SK-N-SH treated with all-trans-retinoic acid at 6 μM for 48 hours (cell line): ENCODE data around the gene RALB.

Experiments used
- ATAC-seq: fragments of 200-7000 bp; cut with Tn5 transposase; 3 replicates; pipeline ENCODE4 v1.9.1; 2020; ENCODE audit warnings: mild to moderate bottlenecking, moderate library complexity
- ARNTL ChIP-seq: fragments of 450-650 bp; formaldehyde crosslinking; IDR thresholded peaks from 2 replicates; pipeline ENCODE4 v1.5.0; 2020; ENCODE audit warnings: low read depth, mild to moderate bottlenecking, moderate library complexity, borderline replicate concordance
- BACH2 ChIP-seq: fragments of 250-450 bp; sonication (Bioruptor Pico); IDR thresholded peaks from 2 replicates; pipeline ENCODE4 v1.9.0; 2021; ENCODE audit warnings: mild to moderate bottlenecking, borderline replicate concordance
- CSDC2 ChIP-seq: fragments of 250-450 bp; sonication (Bioruptor Pico); IDR thresholded peaks from 2 replicates; pipeline ENCODE4 v1.5.0; 2020; ENCODE audit warnings: mild to moderate bottlenecking, moderate library complexity
- ESRRG ChIP-seq: fragments of 250-450 bp; sonication (Bioruptor Pico); IDR thresholded peaks from 2 replicates; pipeline ENCODE4 v1.6.1; 2021; ENCODE audit warnings: mild to moderate bottlenecking
- GLIS3 ChIP-seq: fragments of 250-450 bp; sonication (Bioruptor Pico); IDR thresholded peaks from 2 replicates; pipeline ENCODE4 v1.5.0; 2020; ENCODE audit warnings: mild to moderate bottlenecking, moderate library complexity
- OSR1 ChIP-seq: fragments of 250-450 bp; sonication (Bioruptor Pico); IDR thresholded peaks from 2 replicates; pipeline ENCODE4 v1.8.0; 2022; ENCODE audit warnings: moderate library complexity, mild to moderate bottlenecking, inconsistent platforms
- PPARA ChIP-seq: fragments of 250-450 bp; sonication (Bioruptor Pico); IDR thresholded peaks from 2 replicates; pipeline ENCODE4 v1.5.0; 2020; ENCODE audit warnings: mild to moderate bottlenecking, borderline replicate concordance
- RARB ChIP-seq: fragments of 250-450 bp; sonication (Bioruptor Pico); IDR thresholded peaks from 2 replicates; pipeline ENCODE4 v1.8.0; 2021; ENCODE audit warnings: mild to moderate bottlenecking, moderate library complexity
- SNAI2 ChIP-seq: fragments of 250-450 bp; sonication (Bioruptor Pico); IDR thresholded peaks from 2 replicates; pipeline ENCODE4 v1.5.0; 2020; ENCODE audit warnings: mild to moderate bottlenecking, moderate library complexity
- TOX ChIP-seq: fragments of 250-450 bp; sonication (Bioruptor Pico); IDR thresholded peaks from 2 replicates; pipeline ENCODE4 v1.8.0; 2021; ENCODE audit warnings: mild to moderate bottlenecking, moderate library complexity, borderline replicate concordance
- ZC3H10 ChIP-seq: fragments of 250-450 bp; sonication (Bioruptor Pico); IDR thresholded peaks from 2 replicates; pipeline ENCODE4 v1.5.1; 2021; ENCODE audit warnings: mild to moderate bottlenecking, moderate library complexity
- ZFP30 ChIP-seq: fragments of 450-650 bp; formaldehyde crosslinking; IDR thresholded peaks from 2 replicates; pipeline ENCODE4 v1.5.0; 2022; ENCODE audit warnings: mild to moderate bottlenecking, moderate library complexity
- ZNF565 ChIP-seq: fragments of 450-650 bp; formaldehyde crosslinking; conservative IDR thresholded peaks from 2 replicates; pipeline ENCODE4 v1.5.0; 2020; ENCODE audit warnings: low read depth, mild to moderate bottlenecking, moderate library complexity
- ZNF70 ChIP-seq: fragments of 450-650 bp; formaldehyde crosslinking; IDR thresholded peaks from 2 replicates; pipeline ENCODE4 v1.5.0; 2020; ENCODE audit warnings: mild to moderate bottlenecking, moderate library complexity
- ZNF8 ChIP-seq: fragments of 450-650 bp; formaldehyde crosslinking; IDR thresholded peaks from 2 replicates; pipeline ENCODE4 v1.5.0; 2020; ENCODE audit warnings: mild to moderate bottlenecking, moderate library complexity
- TF ChIP-seq, protein P1 (sequence below): fragments of 250-450 bp; sonication (Bioruptor Pico); IDR thresholded peaks from 2 replicates; pipeline ENCODE4 v1.5.1; 2021; ENCODE audit warnings: mild to moderate bottlenecking, moderate library complexity
- TF ChIP-seq, protein P2 (sequence below): fragments of 250-450 bp; sonication (Bioruptor Pico); IDR thresholded peaks from 2 replicates; pipeline ENCODE4 v1.5.0; 2020; ENCODE audit warnings: mild to moderate bottlenecking, moderate library complexity
- TF ChIP-seq, protein P3 (sequence below): fragments of 250-450 bp; sonication (Bioruptor Pico); IDR thresholded peaks from 2 replicates; pipeline ENCODE4 v1.8.0; 2021; ENCODE audit warnings: low read depth, mild to moderate bottlenecking, moderate library complexity, borderline replicate concordance
- TF ChIP-seq, protein P4 (sequence below): fragments of 250-450 bp; sonication (Bioruptor Pico); IDR thresholded peaks from 2 replicates; pipeline ENCODE4 v1.5.1; 2020; ENCODE audit warnings: low read depth, mild to moderate bottlenecking, moderate library complexity
- TF ChIP-seq, protein P5 (sequence below): fragments of 250-450 bp; sonication (Bioruptor Pico); IDR thresholded peaks from 2 replicates; pipeline ENCODE4 v1.8.0; 2020; ENCODE audit warnings: mild to moderate bottlenecking, moderate library complexity, borderline replicate concordance

RALB gene

DNA sequence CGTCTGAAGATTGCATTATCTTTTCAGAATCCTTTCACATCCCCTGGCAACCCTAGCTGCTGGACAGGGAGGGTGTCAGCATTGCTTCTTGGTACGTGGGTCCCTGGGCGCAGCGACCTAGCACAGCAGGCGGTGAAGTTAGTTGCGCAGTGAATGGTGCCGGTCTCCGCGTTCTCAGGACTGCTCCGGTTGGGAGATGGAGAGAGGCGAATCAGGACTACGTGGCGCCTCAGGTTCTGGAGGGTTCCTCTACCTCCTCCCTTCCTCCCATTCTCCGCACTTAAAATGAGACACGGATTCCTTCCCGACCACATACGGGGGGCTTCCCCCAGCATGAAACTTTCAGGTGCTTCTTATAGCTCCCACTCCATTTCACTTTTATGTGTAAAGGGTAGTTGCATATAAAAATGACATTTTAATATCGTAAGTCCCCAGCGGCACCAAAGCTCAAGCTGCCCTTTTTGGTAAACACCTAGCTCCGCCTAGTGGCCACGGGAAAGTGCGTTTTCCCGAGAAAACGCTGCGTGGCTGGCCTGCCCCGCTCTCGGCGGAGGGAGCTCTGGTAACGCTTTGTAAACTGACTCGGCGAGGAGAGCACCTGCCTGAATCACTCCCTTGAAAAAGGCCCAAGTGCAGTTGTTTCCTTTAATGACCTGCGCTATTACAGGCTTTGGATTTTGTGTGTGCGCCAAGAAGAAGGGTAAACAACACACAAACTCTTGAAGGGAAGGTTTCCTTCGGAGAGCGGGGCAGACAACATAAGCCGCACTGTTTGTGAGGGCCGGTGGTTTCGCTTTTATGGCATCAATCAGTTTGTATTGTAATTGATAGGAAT is 60.4 kb downstream of the RALB start:
- TF ChIP-seq GLIS3 (CRISPR knock-in tag) = no peak
- peak; percentile 41; the same call in 1 of the 2 replicates for TF ChIP-seq ZNF8 (CRISPR knock-in tag)
- TF ChIP-seq, all 23 proteins: peak for 1
- peak; percentile 94 for ATAC-seq

DNA sequence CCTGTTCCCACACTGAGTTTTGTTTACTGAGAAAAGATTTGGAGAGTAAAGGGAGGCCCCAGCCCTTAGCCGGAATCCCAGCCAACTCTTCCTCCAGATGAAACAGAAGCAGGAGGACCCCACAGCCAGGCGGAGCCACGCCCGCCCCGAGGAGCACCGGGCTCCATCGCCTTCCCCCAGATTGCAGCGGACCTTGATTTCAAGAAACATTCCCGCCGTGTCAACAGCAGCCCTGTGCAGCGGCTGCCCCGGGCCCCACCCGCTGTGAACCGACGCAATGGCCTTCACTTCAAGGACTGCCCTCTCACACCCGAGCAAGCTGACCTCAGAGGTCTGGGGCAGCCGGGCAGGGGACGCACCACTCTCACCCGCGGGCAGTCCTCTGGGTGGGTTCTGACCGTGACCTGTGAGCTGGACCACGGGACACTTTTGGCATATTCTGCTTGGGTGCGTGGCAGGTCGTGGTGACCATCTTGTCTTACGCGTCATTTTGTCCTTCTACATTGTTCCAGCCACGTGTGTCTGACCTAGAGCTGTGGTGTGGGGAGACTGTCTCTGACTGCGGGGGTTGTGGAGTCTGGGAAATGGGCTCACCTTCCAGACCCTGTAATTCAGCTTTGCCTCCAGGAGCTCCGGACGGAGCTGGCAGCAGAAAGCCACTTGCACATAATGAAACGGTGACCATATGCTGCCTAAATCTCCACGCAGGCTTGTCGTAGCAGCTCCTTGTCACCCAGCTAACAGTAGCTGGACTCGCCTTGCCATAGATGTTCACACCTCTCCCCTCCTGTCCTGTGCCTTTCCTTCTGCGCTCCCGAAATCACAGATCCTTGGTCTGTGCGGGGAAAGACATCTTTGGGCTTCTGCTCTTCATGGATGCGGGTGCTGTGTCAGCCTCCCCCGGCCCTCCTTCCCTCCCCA is 61.3 kb downstream of the RALB start:
- no peak; the same call in 2 of the 3 replicates for ATAC-seq

More for the DNA sequence above, 61.3 kb downstream of the RALB start:
- no peak for TF ChIP-seq ZNF565 (CRISPR knock-in tag)
- TF ChIP-seq CSDC2 (CRISPR knock-in tag) = no peak
- TF ChIP-seq, protein P1, sequence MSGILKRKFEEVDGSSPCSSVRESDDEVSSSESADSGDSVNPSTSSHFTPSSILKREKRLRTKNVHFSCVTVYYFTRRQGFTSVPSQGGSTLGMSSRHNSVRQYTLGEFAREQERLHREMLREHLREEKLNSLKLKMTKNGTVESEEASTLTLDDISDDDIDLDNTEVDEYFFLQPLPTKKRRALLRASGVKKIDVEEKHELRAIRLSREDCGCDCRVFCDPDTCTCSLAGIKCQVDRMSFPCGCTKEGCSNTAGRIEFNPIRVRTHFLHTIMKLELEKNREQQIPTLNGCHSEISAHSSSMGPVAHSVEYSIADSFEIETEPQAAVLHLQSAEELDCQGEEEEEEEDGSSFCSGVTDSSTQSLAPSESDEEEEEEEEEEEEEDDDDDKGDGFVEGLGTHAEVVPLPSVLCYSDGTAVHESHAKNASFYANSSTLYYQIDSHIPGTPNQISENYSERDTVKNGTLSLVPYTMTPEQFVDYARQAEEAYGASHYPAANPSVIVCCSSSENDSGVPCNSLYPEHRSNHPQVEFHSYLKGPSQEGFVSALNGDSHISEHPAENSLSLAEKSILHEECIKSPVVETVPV (CRISPR knock-in tag) = no peak
- TF ChIP-seq, protein P2, sequence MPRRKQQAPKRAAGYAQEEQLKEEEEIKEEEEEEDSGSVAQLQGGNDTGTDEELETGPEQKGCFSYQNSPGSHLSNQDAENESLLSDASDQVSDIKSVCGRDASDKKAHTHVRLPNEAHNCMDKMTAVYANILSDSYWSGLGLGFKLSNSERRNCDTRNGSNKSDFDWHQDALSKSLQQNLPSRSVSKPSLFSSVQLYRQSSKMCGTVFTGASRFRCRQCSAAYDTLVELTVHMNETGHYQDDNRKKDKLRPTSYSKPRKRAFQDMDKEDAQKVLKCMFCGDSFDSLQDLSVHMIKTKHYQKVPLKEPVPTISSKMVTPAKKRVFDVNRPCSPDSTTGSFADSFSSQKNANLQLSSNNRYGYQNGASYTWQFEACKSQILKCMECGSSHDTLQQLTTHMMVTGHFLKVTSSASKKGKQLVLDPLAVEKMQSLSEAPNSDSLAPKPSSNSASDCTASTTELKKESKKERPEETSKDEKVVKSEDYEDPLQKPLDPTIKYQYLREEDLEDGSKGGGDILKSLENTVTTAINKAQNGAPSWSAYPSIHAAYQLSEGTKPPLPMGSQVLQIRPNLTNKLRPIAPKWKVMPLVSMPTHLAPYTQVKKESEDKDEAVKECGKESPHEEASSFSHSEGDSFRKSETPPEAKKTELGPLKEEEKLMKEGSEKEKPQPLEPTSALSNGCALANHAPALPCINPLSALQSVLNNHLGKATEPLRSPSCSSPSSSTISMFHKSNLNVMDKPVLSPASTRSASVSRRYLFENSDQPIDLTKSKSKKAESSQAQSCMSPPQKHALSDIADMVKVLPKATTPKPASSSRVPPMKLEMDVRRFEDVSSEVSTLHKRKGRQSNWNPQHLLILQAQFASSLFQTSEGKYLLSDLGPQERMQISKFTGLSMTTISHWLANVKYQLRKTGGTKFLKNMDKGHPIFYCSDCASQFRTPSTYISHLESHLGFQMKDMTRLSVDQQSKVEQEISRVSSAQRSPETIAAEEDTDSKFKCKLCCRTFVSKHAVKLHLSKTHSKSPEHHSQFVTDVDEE = no peak
- TF ChIP-seq OSR1 (CRISPR knock-in tag) = no peak
- no peak for TF ChIP-seq TOX (CRISPR knock-in tag)
- no peak for TF ChIP-seq GLIS3 (CRISPR knock-in tag)
- no peak for TF ChIP-seq ARNTL (CRISPR knock-in tag)
- TF ChIP-seq, protein P3, sequence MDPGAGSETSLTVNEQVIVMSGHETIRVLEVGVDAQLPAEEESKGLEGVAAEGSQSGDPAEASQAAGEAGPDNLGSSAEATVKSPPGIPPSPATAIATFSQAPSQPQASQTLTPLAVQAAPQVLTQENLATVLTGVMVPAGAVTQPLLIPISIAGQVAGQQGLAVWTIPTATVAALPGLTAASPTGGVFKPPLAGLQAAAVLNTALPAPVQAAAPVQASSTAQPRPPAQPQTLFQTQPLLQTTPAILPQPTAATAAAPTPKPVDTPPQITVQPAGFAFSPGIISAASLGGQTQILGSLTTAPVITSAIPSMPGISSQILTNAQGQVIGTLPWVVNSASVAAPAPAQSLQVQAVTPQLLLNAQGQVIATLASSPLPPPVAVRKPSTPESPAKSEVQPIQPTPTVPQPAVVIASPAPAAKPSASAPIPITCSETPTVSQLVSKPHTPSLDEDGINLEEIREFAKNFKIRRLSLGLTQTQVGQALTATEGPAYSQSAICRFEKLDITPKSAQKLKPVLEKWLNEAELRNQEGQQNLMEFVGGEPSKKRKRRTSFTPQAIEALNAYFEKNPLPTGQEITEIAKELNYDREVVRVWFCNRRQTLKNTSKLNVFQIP = no peak
- TF ChIP-seq ZNF8 (CRISPR knock-in tag) = no peak
- TF ChIP-seq, protein P4, sequence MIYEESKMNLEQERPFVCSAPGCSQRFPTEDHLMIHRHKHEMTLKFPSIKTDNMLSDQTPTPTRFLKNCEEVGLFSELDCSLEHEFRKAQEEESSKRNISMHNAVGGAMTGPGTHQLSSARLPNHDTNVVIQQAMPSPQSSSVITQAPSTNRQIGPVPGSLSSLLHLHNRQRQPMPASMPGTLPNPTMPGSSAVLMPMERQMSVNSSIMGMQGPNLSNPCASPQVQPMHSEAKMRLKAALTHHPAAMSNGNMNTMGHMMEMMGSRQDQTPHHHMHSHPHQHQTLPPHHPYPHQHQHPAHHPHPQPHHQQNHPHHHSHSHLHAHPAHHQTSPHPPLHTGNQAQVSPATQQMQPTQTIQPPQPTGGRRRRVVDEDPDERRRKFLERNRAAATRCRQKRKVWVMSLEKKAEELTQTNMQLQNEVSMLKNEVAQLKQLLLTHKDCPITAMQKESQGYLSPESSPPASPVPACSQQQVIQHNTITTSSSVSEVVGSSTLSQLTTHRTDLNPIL (CRISPR knock-in tag) = no peak
- TF ChIP-seq ZFP30 (CRISPR knock-in tag) = no peak
- TF ChIP-seq ZC3H10 = no peak
- no peak for TF ChIP-seq ESRRG (CRISPR knock-in tag)
- TF ChIP-seq PPARA (CRISPR knock-in tag) = no peak
- TF ChIP-seq SNAI2 (CRISPR knock-in tag) = no peak
- TF ChIP-seq RARB (CRISPR knock-in tag) = no peak
- no peak for TF ChIP-seq ZNF70
- no peak for TF ChIP-seq BACH2 (CRISPR knock-in tag)
- TF ChIP-seq, protein P5, sequence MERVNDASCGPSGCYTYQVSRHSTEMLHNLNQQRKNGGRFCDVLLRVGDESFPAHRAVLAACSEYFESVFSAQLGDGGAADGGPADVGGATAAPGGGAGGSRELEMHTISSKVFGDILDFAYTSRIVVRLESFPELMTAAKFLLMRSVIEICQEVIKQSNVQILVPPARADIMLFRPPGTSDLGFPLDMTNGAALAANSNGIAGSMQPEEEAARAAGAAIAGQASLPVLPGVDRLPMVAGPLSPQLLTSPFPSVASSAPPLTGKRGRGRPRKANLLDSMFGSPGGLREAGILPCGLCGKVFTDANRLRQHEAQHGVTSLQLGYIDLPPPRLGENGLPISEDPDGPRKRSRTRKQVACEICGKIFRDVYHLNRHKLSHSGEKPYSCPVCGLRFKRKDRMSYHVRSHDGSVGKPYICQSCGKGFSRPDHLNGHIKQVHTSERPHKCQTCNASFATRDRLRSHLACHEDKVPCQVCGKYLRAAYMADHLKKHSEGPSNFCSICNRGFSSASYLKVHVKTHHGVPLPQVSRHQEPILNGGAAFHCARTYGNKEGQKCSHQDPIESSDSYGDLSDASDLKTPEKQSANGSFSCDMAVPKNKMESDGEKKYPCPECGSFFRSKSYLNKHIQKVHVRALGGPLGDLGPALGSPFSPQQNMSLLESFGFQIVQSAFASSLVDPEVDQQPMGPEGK (CRISPR knock-in tag) = no peak
